Inferior parietal cortex (tissue), 1 donor: ENCODE results near the gene RHBDD1.
A peak's percentile ranks its signal among the peaks of the same experiment; 100 is the strongest.

Experiments used
- DNase-seq: peaks from one replicate; pipeline ENCODE4 v3.0.0-alpha.2; 2016; ENCODE audit errors: extremely low spot score

RHBDD1 gene

GRCh38 chr2:226835796-226836547, at the start of gene RHBDD1:
RHBDD1 (plus strand) TSS chr2:226836054; CDS start chr2:226864694, 28,640 bp downstream.
- DNase-seq = peak; percentile 92

- DNase-seq = no peak
Measured at GRCh38 chr2:226788064-226788463, 47.8 kb upstream of the RHBDD1 start.

- DNase-seq = no peak
Measured at GRCh38 chr2:226788881-226789490, 46.9 kb upstream of the RHBDD1 start.

DNA sequence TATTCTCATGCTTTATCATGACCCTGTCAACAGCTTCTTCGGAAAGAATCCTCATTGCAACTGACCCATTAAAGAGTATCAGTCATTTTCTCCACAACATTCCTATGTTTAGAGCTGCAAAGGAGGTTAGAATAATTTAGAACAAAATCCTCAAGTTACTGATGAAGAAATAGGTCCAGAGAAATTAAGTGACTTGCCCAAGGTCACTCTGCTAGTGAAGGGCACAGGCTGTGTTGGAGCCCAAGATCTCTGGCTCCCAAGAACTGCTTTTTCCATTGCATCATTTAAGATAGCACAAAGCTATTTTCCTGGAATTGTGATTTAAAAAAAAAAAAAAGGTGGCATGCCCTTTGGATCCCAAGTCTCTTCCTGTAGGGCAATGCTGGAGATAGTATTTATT, 45.8 kb upstream of the RHBDD1 start:
- no peak for DNase-seq

DNA sequence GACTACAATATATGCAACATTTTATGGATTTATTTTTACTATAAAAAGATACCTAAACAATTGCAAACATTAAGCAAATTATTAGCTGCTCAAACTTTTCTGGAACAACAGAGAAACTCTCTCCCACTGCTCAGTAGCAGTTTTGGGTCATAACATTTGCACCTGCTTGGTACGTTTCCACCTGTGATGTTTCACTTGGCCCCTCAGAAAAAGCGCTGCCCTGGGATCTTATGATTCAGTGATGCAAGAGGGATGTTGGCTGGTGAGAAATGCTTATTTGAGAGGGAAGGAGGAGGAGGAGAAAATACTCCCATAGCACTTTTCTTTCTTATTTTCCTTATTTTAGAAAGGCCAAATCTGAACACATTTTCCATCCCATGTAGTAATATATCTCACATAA, 45.4 kb upstream of the RHBDD1 start:
- DNase-seq = no peak

DNA sequence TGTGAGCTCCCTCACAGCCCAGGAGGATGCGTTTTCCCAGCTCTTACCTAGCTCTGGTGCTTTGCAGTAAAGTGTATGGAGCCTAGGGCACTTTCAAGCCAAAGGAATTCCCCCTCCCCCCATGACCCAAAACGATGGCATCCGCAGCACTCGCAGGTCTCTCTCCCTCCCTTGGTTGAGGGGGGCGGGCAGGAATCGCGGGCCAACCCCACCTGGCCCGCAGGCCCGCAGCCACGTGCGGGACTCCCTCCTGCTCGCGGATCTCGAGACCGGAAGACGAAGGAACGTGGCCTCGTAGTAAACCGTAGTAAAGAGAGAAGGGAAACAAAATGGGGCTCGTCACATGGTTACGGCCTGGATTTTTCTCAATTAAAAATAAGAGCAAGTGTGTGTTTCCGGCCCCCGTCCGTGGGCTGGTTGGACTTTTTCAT, 44.8 kb upstream of the RHBDD1 start:
- peak; percentile 70 for DNase-seq

GRCh38 chr2:226791487-226792081, 44.3 kb upstream of the RHBDD1 start:
- DNase-seq = peak; percentile 83

DNA sequence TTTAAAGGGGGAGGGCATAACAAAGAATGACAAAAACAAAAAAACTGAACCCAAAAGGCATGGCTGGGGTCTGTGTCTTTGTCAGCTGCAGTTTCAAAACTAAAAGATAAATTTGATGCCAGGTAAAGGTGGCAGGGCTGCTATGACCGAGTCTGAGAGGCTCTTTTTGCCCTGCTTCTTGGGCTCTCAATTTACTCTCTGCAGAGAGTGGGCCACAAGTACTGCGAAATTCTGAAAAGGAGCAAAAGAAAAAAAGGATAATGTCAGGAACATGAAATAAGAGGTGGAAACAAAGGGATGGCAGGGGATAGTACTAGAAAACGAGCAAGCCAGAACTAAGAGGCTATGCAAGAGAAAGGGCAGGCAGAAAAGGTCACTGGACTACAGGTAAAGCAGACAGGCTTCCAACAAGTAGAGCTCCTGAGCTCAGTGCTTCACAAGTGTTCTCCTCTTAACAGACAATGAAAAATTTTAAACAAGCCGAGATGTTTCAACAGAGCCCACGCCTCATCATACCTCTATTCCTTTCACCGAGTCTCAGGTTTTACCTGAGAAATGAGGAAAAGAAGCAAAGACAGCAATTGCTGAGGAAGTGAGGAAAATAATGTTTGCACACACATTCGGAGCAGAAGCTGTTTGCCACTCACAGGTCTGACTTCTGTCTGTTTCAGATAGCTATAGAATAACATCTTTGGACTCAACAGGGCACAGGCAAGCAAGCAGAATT, 43.5 kb upstream of the RHBDD1 start:
- DNase-seq = peak; percentile 28

DNA sequence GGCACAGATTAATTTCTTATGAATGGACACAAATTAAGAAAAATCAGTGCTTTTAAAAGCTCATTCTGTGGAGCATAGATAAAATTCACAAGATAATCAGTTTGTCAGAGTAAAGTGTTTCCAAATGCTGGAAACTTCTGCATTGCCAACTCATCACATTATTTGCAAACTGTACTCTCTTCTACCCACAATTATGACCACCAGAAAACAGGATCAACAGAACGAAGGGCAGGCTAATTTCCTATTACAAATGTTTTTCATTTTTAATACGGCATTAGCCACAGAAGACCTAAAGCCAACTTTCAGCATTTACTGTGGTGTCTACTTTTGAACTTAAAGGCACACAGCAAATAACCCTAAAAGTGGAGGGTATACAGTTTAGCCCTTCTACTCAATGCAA, 42.2 kb upstream of the RHBDD1 start:
- DNase-seq = no peak

- no peak for DNase-seq
Measured at GRCh38 chr2:226794196-226794661, 41.6 kb upstream of the RHBDD1 start.

DNA sequence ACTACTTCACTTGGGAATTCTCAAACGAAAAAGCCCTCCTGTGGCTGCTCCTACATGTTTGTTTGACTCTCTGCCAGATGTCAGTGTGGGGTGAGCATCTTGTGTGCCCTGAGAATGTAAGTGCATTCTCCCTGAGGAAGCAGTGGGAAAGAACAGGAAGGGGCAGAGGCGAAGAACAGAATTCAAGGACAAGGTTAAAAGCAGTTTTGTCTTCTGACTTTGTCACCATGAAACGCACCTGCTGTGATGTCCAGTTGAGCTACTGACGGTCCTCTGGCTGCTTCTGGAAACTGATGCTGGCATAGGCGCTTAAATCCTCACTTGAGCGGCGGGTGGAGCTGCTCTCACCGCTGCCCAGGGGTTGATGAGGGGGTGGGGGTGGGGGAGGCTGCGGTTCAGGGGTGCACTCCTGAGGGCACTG, 41.1 kb upstream of the RHBDD1 start:
- DNase-seq = no peak

DNA sequence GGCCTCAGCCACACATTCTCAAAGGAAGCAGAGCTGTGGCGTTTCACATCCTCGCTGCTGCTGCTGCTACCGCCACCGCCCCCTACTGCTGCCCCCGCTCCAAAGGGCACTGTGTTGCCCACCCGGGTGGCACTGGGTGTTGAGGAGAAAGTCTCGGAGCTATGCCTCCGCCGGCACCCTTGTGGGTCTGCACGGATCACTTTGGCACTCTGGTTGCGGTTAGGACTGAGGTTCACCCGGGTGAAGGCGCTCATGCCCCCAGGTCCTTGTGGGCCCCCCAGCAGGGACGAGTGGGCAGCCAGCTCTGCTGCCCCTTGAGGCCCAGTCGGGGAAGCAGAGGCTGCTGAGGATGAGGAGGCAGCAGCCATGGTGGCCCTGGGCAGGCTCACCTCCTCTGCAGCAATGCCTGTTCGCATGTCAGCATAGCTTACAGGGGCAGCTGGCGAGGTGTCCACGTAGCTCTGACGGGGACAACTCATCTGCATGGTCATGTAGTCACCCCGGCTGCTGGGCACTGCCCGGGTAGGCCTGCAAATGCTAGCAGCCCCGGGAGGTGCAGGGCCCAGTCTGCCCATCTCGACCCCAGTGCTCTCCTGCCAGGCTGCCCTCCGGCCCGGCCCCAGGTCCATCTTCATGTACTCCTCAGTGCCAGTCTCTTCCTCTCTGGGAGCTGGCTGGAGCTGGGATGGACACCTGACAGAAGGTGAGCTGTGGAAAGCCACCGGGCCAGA, 40.4 kb upstream of the RHBDD1 start:
- no peak for DNase-seq

GRCh38 chr2:226796012-226796839, 39.6 kb upstream of the RHBDD1 start:
- DNase-seq = no peak

DNA sequence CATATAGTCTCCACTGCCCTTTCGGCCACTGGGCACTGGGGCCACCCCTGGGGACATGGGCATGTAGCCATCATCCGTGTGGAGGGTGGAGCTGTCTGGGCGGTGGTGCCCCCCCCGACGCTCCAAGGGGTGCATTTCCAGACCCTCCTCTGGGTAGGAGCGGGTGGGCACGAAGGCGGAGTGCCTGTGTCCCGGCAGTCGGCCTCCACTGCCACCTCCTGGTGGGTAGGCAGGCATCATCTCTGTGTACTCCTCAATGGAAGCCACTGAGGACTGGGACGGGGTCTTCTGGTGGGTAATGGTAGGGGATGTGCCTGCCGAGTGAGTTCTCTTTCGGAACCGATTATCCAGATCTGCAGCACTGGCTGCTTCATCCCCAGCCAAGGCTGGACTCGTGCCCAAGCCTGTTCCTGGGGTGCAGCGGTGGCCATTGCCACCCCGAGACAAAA, 39.0 kb upstream of the RHBDD1 start:
- DNase-seq = no peak

- DNase-seq = no peak
Measured at GRCh38 chr2:226797289-226797988, 38.4 kb upstream of the RHBDD1 start.

DNA sequence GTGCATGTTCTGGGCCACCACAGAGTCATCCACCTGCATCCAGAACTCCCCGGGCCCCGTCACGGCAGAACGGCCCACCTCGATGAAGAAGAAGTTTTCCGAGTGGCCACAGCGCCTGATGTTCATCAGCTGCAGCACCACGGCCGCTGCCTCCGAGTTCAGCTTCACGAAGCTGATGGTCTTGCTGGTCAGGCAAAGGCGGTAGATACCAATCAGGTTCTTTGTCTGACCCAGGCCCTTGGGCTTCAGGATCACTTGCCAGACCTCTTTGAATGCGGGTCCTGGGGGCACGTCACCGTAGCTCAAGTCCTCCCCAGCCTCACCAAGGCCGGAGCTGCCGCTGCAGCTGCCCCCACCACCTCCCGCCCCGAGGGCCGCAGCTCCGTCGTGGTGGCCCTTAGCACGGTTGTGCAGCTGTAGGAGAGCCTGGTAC, 37.8 kb upstream of the RHBDD1 start:
- DNase-seq = no peak

DNA sequence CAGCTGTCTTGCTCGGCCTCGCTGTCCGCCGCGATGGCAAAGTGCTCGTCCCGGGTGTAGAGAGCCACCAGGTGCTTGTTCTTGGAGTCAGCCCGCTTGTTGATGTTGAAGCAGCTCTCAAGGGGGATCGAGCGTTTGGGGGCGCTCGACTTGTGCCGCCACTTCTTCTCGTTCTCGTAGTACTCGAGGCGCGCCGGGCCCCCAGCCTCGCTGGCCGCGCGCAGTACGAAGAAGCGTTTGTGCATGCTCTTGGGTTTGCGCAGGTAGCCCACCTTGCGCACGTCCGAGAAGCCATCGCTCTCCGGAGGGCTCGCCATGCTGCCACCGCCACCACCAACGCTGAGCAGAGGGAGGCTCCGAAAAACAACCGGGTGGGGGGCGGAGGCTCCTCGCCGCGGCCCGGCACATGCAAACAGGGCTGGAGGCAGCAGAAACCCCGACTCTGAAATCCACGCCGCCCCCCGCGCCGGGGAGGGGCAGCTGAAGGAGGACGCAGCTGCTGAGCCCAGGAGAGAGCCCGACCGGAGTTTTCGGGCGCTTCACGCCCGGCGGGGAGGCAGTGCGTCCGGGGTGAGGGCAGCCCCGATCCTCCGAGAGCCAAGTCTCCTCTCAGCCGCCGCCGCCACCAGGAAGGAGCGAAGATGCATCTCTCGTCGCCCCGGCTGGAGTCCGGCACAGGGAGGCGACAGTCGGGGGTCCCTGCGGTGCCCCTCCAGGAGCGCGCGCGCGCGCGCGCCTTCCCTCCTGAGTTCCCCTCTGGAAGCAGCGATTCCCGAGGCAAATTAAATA, 37.2 kb upstream of the RHBDD1 start:
- peak; percentile 41 for DNase-seq

DNA sequence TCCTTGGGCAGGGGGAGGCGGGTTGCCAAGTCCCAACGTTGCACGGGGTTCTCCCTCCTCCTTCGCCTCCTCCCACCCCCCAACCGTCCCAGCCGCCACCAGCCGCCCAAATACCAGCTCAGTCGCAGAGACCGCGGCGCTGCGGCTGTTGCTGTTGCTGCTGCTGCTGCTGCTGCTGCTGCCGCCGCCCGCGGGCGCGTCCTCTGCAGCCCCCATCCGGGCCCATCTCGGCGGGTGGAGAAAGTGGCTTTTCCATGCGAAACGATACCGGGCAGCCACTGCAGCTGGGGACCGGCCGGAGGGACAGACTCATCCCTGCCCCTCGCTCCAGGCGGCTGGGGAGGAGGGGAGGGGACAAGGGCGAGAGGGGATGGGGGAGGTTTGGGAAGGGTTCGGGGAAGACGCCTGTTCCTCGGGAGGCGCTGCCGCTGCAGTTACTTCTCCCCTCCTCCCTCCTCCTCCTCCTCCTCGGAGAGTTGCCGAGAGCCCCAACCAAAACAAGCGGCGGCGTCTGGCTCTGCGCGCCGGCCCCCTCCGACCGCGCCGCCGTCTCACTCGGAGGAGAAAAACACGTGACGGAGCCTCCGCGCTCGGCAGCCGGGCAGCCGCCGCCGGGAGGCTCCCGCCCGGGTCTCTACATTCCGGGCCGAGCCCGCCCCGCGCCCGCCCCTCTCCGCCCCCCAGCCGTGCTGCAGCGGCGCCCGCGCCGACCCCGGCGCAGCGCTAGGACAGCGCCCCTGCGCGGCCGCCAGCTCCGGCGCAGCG, 36.5 kb upstream of the RHBDD1 start, which contains the start of gene IRS1:
IRS1 (minus strand) TSS at position 610 of the 765 bp plus-strand sequence. CDS start 1,082 bp downstream, outside the sequence.
- peak; percentile 51 for DNase-seq
